ENCODE data around the gene BABAM1. TPM values are rescaled to one million over a fixed set of nuclear protein-coding genes. Genes with fewer than 3 reads are reported as not detected.

The BABAM1 gene
- total and polyA plus RNA-seq, 8 donors: 25.5 to 71.1 (median 33.0) TPM

DNA sequence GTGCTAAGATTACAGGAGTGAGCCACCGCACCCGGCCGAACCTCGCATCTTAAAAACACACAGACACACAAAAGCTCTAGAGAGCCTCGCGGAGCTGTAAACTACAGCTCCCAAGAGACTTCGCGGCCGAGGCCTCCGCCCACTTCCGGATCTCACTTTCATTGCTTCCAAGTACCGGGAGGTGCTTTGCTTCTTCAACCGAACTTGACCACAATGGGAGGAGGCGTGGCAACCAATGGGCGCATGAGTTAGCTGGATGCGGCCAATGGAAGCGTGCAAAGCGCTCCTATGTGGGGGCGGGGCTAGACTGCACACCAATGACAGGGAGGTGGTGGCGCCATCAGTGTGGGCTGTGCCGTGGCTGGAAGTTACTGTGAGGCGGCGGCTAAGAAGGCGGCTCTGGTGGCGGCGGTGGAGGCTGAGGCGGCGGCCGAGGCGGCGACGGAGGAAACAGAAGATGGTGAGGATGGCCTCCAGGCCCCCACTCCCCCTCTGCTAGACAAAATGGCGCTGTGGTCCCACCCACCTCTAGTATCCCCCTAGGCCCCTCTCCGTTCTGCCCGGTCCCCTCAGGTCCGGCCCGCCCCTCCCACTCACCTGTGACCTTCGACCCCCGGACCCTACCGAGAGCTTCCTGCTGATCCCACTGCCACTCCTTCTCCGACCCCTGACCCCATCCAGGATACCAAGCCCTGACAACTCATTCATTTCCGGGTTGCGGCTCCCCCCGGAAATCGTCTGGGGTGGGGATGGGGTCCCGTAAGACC, 42.1 kb downstream of the BABAM1 start, which contains the start of gene DDA1:
Gene DDA1 (plus strand): TSS at position 366 of the 767 bp plus-strand sequence. CDS start 92 bp downstream, at position 458.
- WGBS, 2 donors: 0% methylated on average over 43 to 46 of the region's 46 CpGs
- Histone ChIP-seq H3K27ac (peak within 1 kb of the TSS in 2 of 4 donors; percentile 55), H3K36me3 (peaks cover 0 to 5% (median 2%) of the 10 kb centered on the region in 3 donors), H3K27me3 (no peaks in the 10 kb centered on the region), H3K9me3 (no peaks in the 10 kb centered on the region), H3K4me3 (peak within 1 kb of the TSS; percentile 61 to 91 (median 76)), H3K4me1 (peaks cover 3 to 19% (median 8%) of the 10 kb centered on the region in 3 donors)
- intact Hi-C loops (cut with DNase I): no loop called here
- FAIRE-seq (peak; percentile 98), DNase-seq (peak; percentile 89 to 100 (median 99)), ATAC-seq (peak; percentile 73 to 85 (median 81))
- TF ChIP-seq, protein P1, sequence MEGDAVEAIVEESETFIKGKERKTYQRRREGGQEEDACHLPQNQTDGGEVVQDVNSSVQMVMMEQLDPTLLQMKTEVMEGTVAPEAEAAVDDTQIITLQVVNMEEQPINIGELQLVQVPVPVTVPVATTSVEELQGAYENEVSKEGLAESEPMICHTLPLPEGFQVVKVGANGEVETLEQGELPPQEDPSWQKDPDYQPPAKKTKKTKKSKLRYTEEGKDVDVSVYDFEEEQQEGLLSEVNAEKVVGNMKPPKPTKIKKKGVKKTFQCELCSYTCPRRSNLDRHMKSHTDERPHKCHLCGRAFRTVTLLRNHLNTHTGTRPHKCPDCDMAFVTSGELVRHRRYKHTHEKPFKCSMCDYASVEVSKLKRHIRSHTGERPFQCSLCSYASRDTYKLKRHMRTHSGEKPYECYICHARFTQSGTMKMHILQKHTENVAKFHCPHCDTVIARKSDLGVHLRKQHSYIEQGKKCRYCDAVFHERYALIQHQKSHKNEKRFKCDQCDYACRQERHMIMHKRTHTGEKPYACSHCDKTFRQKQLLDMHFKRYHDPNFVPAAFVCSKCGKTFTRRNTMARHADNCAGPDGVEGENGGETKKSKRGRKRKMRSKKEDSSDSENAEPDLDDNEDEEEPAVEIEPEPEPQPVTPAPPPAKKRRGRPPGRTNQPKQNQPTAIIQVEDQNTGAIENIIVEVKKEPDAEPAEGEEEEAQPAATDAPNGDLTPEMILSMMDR (IDR thresholded peaks at IDR 0.05): no peak

DNA sequence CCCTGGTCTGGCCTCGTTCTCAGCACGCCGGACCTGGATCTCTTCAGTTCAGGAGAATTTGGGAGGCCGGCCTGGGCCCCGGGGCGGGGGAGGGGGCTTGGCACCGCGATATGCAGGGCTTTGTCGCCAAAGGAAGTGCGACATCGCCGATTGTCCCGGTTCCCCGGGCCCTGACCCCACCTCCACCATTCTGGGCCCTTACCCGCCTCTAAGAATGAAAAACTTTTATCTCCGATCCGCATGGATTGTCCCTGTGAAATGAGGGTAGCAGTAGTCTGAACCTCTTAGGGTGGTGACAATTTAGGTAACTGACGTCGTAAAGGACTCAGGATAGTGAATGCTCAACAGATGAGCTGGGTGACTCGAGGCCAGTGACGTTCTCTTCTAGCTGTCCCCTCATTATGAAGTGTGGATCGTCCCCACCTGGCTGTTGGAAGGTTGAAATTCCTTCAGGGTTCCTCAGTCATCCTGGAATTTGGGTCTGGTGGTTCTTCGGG, 42.8 kb downstream of the BABAM1 start:
- Histone ChIP-seq H3K4me1 (peaks cover 0 to 13% (median 8%) of the 10 kb centered on the region in 3 donors), H3K27me3 (no peaks in the 10 kb centered on the region), H3K27ac (peak overlapping the region in 2 of 4 donors; percentile 55), H3K9me3 (no peaks in the 10 kb centered on the region), H3K4me3 (peak overlapping the region; percentile 61 to 91 (median 76)), H3K36me3 (peaks cover 0 to 9% (median 6%) of the 10 kb centered on the region in 3 donors)
- ATAC-seq: no peak
- FAIRE-seq: no peak
- no peak for DNase-seq
- intact Hi-C loops (cut with DNase I): no loop called here
- WGBS, 2 donors: 4 to 5% methylated on average over 23 of the region's 23 CpGs
- TF ChIP-seq, protein P1 (IDR thresholded peaks at IDR 0.05): no peak

DNA sequence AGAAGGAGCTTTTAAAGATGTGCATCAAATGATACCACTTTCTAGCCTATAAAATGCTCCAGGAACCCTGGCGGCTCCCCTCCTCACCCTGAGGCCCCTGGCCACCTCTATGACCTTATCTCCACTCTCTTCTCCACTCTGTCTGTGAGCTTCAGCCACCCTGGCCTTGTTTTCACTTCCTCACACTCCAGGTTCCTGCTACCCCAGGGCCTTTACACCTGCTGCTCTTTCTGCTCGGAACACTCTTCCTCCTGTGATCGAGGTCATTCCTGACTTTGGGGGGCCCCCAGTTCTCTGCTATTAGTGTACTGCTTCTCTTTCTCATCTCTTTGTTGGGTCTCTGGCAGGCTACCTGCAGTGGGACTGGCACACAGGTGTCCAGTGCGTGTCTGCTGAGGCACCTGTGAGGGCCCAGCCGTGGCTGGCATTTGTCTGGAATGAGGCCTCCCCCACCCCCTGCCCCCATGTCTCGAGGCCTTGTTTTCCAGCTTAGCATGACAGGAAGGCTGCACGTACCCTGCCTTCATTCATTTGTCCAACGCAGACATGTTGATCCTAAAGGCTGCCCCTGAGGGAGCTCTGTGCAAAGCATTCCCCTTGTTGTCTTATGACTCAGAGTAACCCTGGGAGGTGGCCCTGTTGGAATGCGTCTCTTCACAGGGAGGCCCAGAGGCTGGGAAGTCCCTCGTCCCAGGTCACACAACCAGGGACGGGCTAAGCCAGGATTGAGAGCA, 44.4 kb downstream of the BABAM1 start:
- Histone ChIP-seq H3K9me3 (no peaks in the 10 kb centered on the region), H3K27me3 (no peaks in the 10 kb centered on the region), H3K27ac (peak overlapping the region in 2 of 4 donors; percentile 55 to 60), H3K36me3 (peaks cover 0 to 13% (median 6%) of the 10 kb centered on the region in 3 donors), H3K4me1 (peaks cover 0 to 7% (median 5%) of the 10 kb centered on the region in 3 donors), H3K4me3 (no peak overlapping the region)
- WGBS, 2 donors: 73 to 78% methylated on average over 11 of the region's 11 CpGs
- intact Hi-C loops (cut with DNase I): no loop called here
- ATAC-seq (peak in 1 of 4 donors; percentile 12), DNase-seq (no peak), FAIRE-seq (no peak)
- TF ChIP-seq, protein P1 (IDR thresholded peaks at IDR 0.05): no peak

DNA sequence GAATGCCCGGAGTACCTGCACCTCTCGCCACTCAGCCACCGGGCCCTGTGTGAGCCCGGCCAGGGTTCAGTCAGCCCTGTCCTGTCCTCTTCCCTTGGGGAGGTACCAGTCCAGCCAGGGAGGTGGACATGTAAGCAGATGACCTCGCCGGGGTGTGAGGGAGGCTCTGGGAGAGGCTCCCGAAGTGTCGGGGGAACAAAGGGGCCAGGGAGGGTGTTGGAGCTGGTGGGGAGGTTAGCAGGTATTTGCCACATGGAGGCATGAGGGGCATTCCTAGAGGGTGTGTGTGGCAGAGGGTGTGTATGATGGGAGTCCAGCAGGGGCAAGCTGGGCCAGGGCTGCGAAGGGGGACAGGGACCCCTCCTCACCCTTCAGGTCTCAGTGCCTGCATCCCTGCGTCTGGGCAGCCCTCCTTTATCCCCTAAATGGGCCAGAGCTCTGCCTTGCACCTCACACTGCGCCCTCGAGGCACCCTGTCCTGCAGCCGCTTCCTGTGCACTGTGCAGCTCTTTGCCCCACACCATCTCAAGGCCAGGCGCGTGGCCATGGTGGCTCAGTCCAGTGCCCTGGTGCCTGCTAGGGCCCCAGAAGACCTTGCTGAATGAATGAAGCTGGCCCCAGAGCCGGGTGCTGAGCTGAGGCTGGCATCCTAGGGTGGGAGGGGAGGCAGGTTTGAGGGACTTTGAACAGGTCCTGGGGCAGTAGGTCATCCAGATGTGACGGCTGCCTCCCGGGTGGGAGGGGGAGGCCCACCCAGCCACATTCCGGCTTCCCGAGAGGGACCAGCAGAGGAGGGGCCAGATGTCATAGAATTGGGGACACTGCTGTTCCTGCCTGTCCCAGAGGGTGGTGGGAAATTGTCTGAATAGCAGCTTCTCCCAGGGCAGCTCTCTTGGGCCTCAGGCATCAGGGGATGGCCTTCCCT, 45.2 kb downstream of the BABAM1 start:
- TF ChIP-seq, protein P1 (IDR thresholded peaks at IDR 0.05): no peak
- Histone ChIP-seq H3K4me3 (no peak overlapping the region), H3K36me3 (peaks cover 0 to 13% (median 6%) of the 10 kb centered on the region in 3 donors), H3K27me3 (no peaks in the 10 kb centered on the region), H3K9me3 (no peaks in the 10 kb centered on the region), H3K27ac (peak overlapping the region in 2 of 4 donors; percentile 55 to 60), H3K4me1 (peaks cover 0 to 4% (median 2%) of the 10 kb centered on the region in 3 donors)
- intact Hi-C loops (cut with DNase I): no loop called here
- no peak for DNase-seq
- WGBS, 2 donors: 79 to 85% methylated on average over 20 of the region's 20 CpGs
- ATAC-seq: no peak
- no peak for FAIRE-seq

All from pancreas (tissue), 10 donors.